ENCODE data around the gene IQGAP2. TPM values are rescaled to one million over a fixed set of nuclear protein-coding genes. Genes with fewer than 3 reads are reported as not detected.

The IQGAP2 gene
- total RNA-seq, 4 donors from 2014 or later = 22.6 to 63.9 (median 28.3) TPM

GRCh38 chr5:76378355-76378754 is 24.7 kb upstream of the IQGAP2 start:
- ATAC-seq (ENCODE audit: low FRiP score) (no peak), DNase-seq (ENCODE audit: low spot score) (no peak)
- TF ChIP-seq, protein P1, sequence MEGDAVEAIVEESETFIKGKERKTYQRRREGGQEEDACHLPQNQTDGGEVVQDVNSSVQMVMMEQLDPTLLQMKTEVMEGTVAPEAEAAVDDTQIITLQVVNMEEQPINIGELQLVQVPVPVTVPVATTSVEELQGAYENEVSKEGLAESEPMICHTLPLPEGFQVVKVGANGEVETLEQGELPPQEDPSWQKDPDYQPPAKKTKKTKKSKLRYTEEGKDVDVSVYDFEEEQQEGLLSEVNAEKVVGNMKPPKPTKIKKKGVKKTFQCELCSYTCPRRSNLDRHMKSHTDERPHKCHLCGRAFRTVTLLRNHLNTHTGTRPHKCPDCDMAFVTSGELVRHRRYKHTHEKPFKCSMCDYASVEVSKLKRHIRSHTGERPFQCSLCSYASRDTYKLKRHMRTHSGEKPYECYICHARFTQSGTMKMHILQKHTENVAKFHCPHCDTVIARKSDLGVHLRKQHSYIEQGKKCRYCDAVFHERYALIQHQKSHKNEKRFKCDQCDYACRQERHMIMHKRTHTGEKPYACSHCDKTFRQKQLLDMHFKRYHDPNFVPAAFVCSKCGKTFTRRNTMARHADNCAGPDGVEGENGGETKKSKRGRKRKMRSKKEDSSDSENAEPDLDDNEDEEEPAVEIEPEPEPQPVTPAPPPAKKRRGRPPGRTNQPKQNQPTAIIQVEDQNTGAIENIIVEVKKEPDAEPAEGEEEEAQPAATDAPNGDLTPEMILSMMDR (IDR thresholded peaks at IDR 0.05) = no peak

DNA sequence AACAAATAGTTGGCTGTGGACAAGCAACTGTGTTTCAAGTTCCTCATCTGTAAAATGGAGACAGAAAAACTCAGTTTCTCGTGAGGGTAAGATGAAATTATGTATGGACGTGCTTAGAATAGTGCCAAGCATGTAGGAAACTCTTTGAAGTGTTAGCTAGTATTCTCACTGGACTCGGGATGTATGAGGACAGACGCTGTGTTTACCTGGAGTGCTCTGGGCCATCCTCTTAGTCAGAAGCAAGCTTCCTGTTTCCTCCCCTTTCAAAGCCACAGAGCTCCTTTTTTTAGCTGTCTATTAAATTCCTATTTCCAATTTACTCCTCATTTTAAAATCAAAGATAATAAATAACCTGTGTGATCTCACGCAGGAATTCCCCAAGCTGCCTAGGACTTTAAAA is 23.8 kb upstream of the IQGAP2 start:
- ATAC-seq (ENCODE audit: low FRiP score) (no peak), DNase-seq (ENCODE audit: low spot score) (no peak)
- TF ChIP-seq, protein P1 (IDR thresholded peaks at IDR 0.05) = no peak

GRCh38 chr5:76379855-76380254 is 23.2 kb upstream of the IQGAP2 start:
- DNase-seq (ENCODE audit: low spot score) (no peak), ATAC-seq (ENCODE audit: low FRiP score) (no peak)

DNA sequence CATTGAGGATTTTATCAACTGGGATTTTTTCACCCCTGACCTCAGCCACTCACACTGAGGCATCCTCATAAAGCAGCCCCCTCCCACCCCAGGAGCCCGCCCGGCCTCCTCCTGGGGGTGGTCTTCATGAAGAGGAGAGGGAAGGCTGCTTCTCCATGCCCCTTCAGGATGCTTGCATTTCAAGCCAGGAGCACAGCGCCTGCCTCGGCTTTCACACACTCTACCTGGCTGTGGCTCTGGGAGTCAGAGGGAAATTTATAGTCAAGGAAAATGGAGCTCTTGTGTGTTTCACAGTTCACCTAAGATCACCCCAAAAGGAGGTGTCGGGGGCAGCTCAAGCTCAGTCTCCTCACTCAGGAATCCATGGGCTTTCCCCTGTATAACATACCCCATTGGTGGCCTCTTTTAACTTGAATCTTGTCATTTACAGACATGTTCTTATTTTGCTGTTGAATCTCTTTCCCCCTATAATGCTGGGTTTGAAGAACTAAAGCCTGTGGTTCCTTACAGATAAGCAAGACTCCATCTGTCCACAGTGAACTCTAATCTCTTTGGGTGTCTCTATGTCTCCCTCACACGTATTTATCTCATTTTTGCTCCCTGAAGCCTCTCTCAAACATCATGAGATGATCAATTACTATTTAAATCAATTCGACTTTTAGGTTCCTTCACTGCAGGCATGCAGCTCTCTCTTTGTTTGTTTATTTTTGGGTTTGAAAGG is 22.6 kb upstream of the IQGAP2 start:
- DNase-seq (ENCODE audit: low spot score) (no peak), ATAC-seq (ENCODE audit: low FRiP score) (no peak)
- TF ChIP-seq, protein P1 (IDR thresholded peaks at IDR 0.05) = no peak

More at GRCh38 chr5:76379855-76380254, 23.2 kb upstream of the IQGAP2 start:
- TF ChIP-seq, protein P1 (IDR thresholded peaks at IDR 0.05) = no peak

- DNase-seq (ENCODE audit: low spot score) = no peak
- TF ChIP-seq, protein P1 (IDR thresholded peaks at IDR 0.05) = no peak
- no peak for ATAC-seq (ENCODE audit: low FRiP score)
Observed at GRCh38 chr5:76383126-76383832, 19.8 kb upstream of the IQGAP2 start.

GRCh38 chr5:76384189-76384588 is 18.9 kb upstream of the IQGAP2 start:
- TF ChIP-seq, protein P1 (IDR thresholded peaks at IDR 0.05) = no peak
- no peak for ATAC-seq (ENCODE audit: low FRiP score)
- no peak for DNase-seq (ENCODE audit: low spot score)

DNA sequence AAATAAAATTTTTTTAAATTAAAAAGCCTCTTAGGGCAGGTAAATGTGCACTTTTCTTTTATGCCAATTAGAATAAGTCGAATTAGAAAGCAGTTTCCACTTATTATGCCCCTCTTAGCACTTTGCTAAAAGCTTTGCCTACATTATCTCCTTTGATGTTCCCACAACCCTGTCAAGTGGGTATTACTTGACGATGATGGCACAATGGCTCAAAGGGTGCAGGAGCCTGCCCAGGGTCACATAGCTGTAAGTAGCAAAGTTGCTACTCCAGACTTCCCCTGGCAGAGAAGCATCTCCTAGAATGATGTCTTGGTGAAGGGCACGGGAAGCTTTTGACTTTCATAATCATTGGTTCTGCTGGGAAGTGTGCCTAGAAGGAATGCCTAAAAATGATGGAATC is 18.4 kb upstream of the IQGAP2 start:
- DNase-seq (ENCODE audit: low spot score) = no peak
- TF ChIP-seq, protein P1 (IDR thresholded peaks at IDR 0.05) = no peak

More for the DNA sequence above, 18.4 kb upstream of the IQGAP2 start:
- ATAC-seq (ENCODE audit: low FRiP score) = no peak

All from omental fat pad (tissue), 4 donors.